ENCODE data around the gene SLC1A3. TPM values are rescaled to one million over a fixed set of nuclear protein-coding genes. Genes with fewer than 3 reads are reported as not detected.

The SLC1A3 gene
- total and polyA plus RNA-seq, 2 donors (not counting 1 experiment from before 2014, with no cell fraction given) = 0.37 TPM; not detected in 1

- Histone ChIP-seq H3K4me1 (ENCODE audit: control insufficient read depth in 2 of 2, insufficient read depth in 2 of 2, low read length in 2 of 2) (no peaks in the 10 kb centered on the region), H3K36me3 (replicated peaks in 1 of 2; ENCODE audit: control extremely low read depth in 1 of 2, control insufficient read depth in 1 of 2, extremely low read depth in 1 of 2, insufficient read depth in 2 of 2, low read length in 1 of 2) (no peaks in the 10 kb centered on the region), H3K27ac (ENCODE audit: low read length in 2 of 2) (no peak overlapping the region), H3K4me2 (replicated peaks; ENCODE audit: low read depth, low read length, poor library complexity, severe bottlenecking) (no peak overlapping the region), H3K79me2 (ENCODE audit: control insufficient read depth, insufficient read depth, low read length) (no peaks in the 10 kb centered on the region), H3K9ac (ENCODE audit: low read length) (no peak overlapping the region), H4K20me1 (ENCODE audit: control insufficient read depth, insufficient read depth, low read length, poor library complexity, severe bottlenecking) (no peaks in the 10 kb centered on the region), H3K27me3 (replicated peaks in 1 of 4; ENCODE audit: control extremely low read depth in 1 of 4, control insufficient read depth in 3 of 4, insufficient read depth in 4 of 4, low read length in 3 of 4) (peaks cover 0 to 8% (median 5%) of the 10 kb centered on the region in 4 experiments), H2AFZ (ENCODE audit: insufficient read depth, low read depth, low read length, poor library complexity, severe bottlenecking) (no peak overlapping the region), H3K4me3 (ENCODE audit: control extremely low read depth in 1 of 5, extremely low read depth in 1 of 5, insufficient read depth in 1 of 5, low read depth in 2 of 5, low read length in 4 of 5) (no peak overlapping the region), H3K9me3 (ENCODE audit: control extremely low read depth in 1 of 3, control insufficient read depth in 2 of 3, insufficient read depth in 1 of 3, low read length in 2 of 3) (no peaks in the 10 kb centered on the region)
- TF ChIP-seq EZH2 (IDR thresholded peaks at IDR 0.05; ENCODE audit: borderline replicate concordance, insufficient read depth, low read depth, low read length, poor library complexity, severe bottlenecking) = no peak
- TF ChIP-seq, protein P1, sequence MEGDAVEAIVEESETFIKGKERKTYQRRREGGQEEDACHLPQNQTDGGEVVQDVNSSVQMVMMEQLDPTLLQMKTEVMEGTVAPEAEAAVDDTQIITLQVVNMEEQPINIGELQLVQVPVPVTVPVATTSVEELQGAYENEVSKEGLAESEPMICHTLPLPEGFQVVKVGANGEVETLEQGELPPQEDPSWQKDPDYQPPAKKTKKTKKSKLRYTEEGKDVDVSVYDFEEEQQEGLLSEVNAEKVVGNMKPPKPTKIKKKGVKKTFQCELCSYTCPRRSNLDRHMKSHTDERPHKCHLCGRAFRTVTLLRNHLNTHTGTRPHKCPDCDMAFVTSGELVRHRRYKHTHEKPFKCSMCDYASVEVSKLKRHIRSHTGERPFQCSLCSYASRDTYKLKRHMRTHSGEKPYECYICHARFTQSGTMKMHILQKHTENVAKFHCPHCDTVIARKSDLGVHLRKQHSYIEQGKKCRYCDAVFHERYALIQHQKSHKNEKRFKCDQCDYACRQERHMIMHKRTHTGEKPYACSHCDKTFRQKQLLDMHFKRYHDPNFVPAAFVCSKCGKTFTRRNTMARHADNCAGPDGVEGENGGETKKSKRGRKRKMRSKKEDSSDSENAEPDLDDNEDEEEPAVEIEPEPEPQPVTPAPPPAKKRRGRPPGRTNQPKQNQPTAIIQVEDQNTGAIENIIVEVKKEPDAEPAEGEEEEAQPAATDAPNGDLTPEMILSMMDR (IDR thresholded peaks at IDR 0.05) = no peak
- intact Hi-C loops (cut with micrococcal nuclease) = no loop called here
- H3K27ac Mint-ChIP-seq = no peak overlapping the region
- POLR2A ChIA-PET = no interaction called here
- 33% methylated on average over 4 of the region's 4 CpGs for WGBS (ENCODE audit: insufficient coverage)
- H3K27me3 Mint-ChIP-seq = peaks cover 34% of the 10 kb centered on the region
- H3K4me3 Mint-ChIP-seq = no peak overlapping the region
- H3K4me1 Mint-ChIP-seq = no peaks in the 10 kb centered on the region
- DNase-seq (no peak), ATAC-seq (ENCODE audit: low read depth) (no peak)
- no peaks in the 10 kb centered on the region for H3K9me3 Mint-ChIP-seq (ENCODE audit: insufficient read depth)
- CTCF ChIA-PET = interaction anchor here (0.6 to 0.9 kb wide), 2 partner anchors 15 to 396 kb away, joined by 3 to 7 read pairs; no protein-coding TSS in a partner anchor
Measured at GRCh38 chr5:36655161-36655560, 48.8 kb downstream of the SLC1A3 start.

DNA sequence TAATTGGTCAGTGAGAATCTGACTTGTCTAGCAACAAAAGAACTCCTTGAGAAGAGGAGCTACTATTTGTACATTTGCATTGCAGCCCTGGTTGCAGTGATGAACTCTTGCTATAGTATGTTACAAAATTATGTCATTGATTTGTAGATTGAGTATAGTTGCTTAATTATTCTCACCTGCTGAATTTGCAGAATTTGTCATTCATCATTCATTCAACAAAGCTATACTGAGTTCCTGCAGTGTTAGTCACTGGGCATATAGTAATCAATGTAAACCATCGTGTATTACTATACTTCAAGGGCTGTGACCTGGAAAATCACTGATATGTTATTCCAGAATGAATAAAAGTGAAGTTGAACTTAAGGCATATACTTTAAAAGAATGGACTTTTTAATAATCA lies 50.1 kb downstream of the SLC1A3 start:
- H3K27me3 Mint-ChIP-seq = peaks cover 33% of the 10 kb centered on the region
- DNase-seq = no peak
- H3K4me3 ChIP-seq (ENCODE audit: control extremely low read depth in 1 of 5, extremely low read depth in 1 of 5, insufficient read depth in 1 of 5, low read depth in 2 of 5, low read length in 4 of 5) = no peak overlapping the region
- POLR2A ChIA-PET = no interaction called here
- H4K20me1 ChIP-seq (ENCODE audit: control insufficient read depth, insufficient read depth, low read length, poor library complexity, severe bottlenecking) = no peaks in the 10 kb centered on the region
- no peaks in the 10 kb centered on the region for H3K9me3 ChIP-seq (ENCODE audit: control extremely low read depth in 1 of 3, control insufficient read depth in 2 of 3, insufficient read depth in 1 of 3, low read length in 2 of 3)
- no peak for ATAC-seq (ENCODE audit: low read depth)
- H3K36me3 ChIP-seq (replicated peaks in 1 of 2; ENCODE audit: control extremely low read depth in 1 of 2, control insufficient read depth in 1 of 2, extremely low read depth in 1 of 2, insufficient read depth in 2 of 2, low read length in 1 of 2) = no peaks in the 10 kb centered on the region
- WGBS (ENCODE audit: insufficient coverage) = no CpG with 5 or more reads among the region's 1 CpG
- H3K79me2 ChIP-seq (ENCODE audit: control insufficient read depth, insufficient read depth, low read length) = no peaks in the 10 kb centered on the region
- no peaks in the 10 kb centered on the region for H3K9me3 Mint-ChIP-seq (ENCODE audit: insufficient read depth)
- no peak overlapping the region for H3K4me2 ChIP-seq (replicated peaks; ENCODE audit: low read depth, low read length, poor library complexity, severe bottlenecking)
- CTCF ChIA-PET = no interaction called here
- no peak overlapping the region for H3K27ac Mint-ChIP-seq
- no peak overlapping the region for H2AFZ ChIP-seq (ENCODE audit: insufficient read depth, low read depth, low read length, poor library complexity, severe bottlenecking)
- no peaks in the 10 kb centered on the region for H3K4me1 Mint-ChIP-seq
- H3K9ac ChIP-seq (ENCODE audit: low read length) = no peak overlapping the region
- no peak for TF ChIP-seq EZH2 (IDR thresholded peaks at IDR 0.05; ENCODE audit: borderline replicate concordance, insufficient read depth, low read depth, low read length, poor library complexity, severe bottlenecking)
- TF ChIP-seq, protein P1 (IDR thresholded peaks at IDR 0.05) = no peak
- no peaks in the 10 kb centered on the region for H3K4me1 ChIP-seq (ENCODE audit: control insufficient read depth in 2 of 2, insufficient read depth in 2 of 2, low read length in 2 of 2)
- H3K27ac ChIP-seq (ENCODE audit: low read length in 2 of 2) = no peak overlapping the region
- H3K27me3 ChIP-seq (replicated peaks in 1 of 4; ENCODE audit: control extremely low read depth in 1 of 4, control insufficient read depth in 3 of 4, insufficient read depth in 4 of 4, low read length in 3 of 4) = peaks cover 0 to 8% (median 5%) of the 10 kb centered on the region in 4 experiments
- no peak overlapping the region for H3K4me3 Mint-ChIP-seq
- intact Hi-C loops (cut with micrococcal nuclease) = no loop called here

Data from B cell (primary cell).